ENCODE measurements around the gene METTL17.

Gene METTL17

DNA sequence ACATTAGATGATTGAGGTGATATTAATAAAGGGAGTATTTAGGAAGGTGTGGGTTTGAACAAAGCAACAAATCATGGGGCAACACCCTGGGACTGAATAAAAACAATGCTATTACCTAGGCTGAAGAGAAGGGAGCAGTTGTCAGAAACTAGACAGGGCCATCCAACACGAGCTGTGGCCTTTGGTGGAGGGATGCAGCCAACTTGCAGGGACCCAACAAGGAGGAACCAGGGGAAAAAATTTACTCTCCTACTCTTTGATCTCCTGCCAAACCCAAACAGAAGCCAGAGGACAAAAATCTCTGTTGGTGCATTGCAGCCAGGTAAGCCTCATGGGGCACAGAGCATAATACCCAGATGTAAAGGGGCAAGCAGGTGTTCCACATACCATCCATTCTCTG lies 21.4 kb downstream of the METTL17 start:
- Histone ChIP-seq H3K36me3 (ENCODE audit: control insufficient read depth, insufficient read depth, low read length) (no peaks in the 10 kb centered on the region), H3K27ac (ENCODE audit: insufficient read depth, low read length, poor library complexity, severe bottlenecking) (no peak overlapping the region), H3K27me3 (replicated peaks; ENCODE audit: control insufficient read depth, insufficient read depth, low read length, poor library complexity, severe bottlenecking) (no peaks in the 10 kb centered on the region), H3K4me1 (ENCODE audit: control insufficient read depth, insufficient read depth, low read length, poor library complexity, severe bottlenecking) (no peaks in the 10 kb centered on the region), H3K4me3 (ENCODE audit: insufficient read depth, low read depth, low read length, poor library complexity, severe bottlenecking) (no peak overlapping the region), H3K9me3 (ENCODE audit: control insufficient read depth, low read length) (no peaks in the 10 kb centered on the region)
- no peak for DNase-seq

DNA sequence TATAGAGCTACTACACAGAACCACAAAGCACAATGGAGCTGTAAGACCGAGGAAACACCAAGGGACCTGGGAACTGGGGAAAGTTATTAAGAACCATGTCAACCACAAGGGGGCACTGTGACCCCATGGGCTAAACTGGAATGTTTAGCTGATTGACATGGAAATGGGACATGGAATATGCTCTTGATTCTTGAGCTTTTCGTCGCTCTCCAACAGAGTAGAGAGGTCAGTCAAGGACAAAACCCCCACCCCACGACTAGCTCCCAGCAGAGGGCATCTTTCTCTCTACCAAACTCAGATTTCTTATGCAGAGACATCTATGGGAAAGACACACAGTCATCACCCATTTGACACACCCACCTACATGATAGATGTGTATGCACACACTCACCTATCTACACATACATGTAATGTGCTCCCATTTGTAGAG lies 25.0 kb downstream of the METTL17 start:
- DNase-seq, result peak; percentile 63 to 77 (median 63)
- Histone ChIP-seq H3K27me3 (replicated peaks; ENCODE audit: control insufficient read depth, insufficient read depth, low read length, poor library complexity, severe bottlenecking) (no peaks in the 10 kb centered on the region), H3K27ac (ENCODE audit: insufficient read depth, low read length, poor library complexity, severe bottlenecking) (no peak overlapping the region), H3K4me3 (ENCODE audit: insufficient read depth, low read depth, low read length, poor library complexity, severe bottlenecking) (no peak overlapping the region), H3K4me1 (ENCODE audit: control insufficient read depth, insufficient read depth, low read length, poor library complexity, severe bottlenecking) (no peaks in the 10 kb centered on the region), H3K9me3 (ENCODE audit: control insufficient read depth, low read length) (no peaks in the 10 kb centered on the region), H3K36me3 (ENCODE audit: control insufficient read depth, insufficient read depth, low read length) (peaks cover 6% of the 10 kb centered on the region)

GRCh38 chr14:21015312-21015711 lies 25.5 kb downstream of the METTL17 start:
- Histone ChIP-seq H3K9me3 (ENCODE audit: control insufficient read depth, low read length) (no peaks in the 10 kb centered on the region), H3K27ac (ENCODE audit: insufficient read depth, low read length, poor library complexity, severe bottlenecking) (no peak overlapping the region), H3K4me3 (ENCODE audit: insufficient read depth, low read depth, low read length, poor library complexity, severe bottlenecking) (no peak overlapping the region), H3K36me3 (ENCODE audit: control insufficient read depth, insufficient read depth, low read length) (peaks cover 6% of the 10 kb centered on the region), H3K27me3 (replicated peaks; ENCODE audit: control insufficient read depth, insufficient read depth, low read length, poor library complexity, severe bottlenecking) (no peaks in the 10 kb centered on the region), H3K4me1 (ENCODE audit: control insufficient read depth, insufficient read depth, low read length, poor library complexity, severe bottlenecking) (no peaks in the 10 kb centered on the region)
- DNase-seq, result no peak

DNA sequence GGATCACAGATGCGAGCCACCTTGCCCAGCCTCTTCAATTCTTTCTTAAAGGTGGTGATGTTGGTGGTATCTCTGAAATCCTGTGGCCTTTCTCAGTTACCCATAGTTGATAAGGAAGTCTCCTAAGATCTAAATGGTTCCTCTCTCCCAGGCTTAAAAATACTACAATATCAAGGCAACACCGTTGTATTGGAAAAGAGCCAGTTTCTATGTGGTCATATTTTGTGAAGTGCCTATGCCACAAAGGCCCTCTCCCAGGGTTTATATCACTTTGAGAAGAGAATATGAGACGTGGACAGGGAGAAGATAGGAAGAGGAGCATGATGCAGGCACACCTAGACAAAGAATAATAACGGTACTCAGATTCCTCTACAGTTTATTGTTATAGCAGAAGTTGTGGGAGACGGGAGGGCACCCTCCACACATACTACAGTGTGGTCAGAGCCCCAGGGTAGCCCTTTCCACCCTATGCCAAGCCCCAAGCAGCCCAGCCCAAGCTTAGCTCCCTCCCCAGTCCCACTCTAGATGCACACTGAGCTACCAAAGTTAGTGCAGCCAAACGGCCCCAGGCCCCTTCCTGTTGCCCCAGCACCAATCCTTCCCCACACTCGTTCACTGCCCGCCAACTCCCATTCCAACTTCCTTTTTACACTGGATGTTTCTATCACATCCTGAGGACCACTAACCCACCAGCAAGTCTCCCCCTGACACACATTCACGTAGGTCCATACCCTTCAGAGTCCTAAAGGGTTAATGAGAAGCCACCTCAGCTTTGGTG lies 26.8 kb downstream of the METTL17 start:
- Histone ChIP-seq H3K27ac (ENCODE audit: insufficient read depth, low read length, poor library complexity, severe bottlenecking) (no peak overlapping the region), H3K36me3 (ENCODE audit: control insufficient read depth, insufficient read depth, low read length) (peaks cover 6% of the 10 kb centered on the region), H3K4me1 (ENCODE audit: control insufficient read depth, insufficient read depth, low read length, poor library complexity, severe bottlenecking) (no peaks in the 10 kb centered on the region), H3K9me3 (ENCODE audit: control insufficient read depth, low read length) (no peaks in the 10 kb centered on the region), H3K4me3 (ENCODE audit: insufficient read depth, low read depth, low read length, poor library complexity, severe bottlenecking) (no peak overlapping the region), H3K27me3 (replicated peaks; ENCODE audit: control insufficient read depth, insufficient read depth, low read length, poor library complexity, severe bottlenecking) (no peaks in the 10 kb centered on the region)
- DNase-seq, result no peak

DNA sequence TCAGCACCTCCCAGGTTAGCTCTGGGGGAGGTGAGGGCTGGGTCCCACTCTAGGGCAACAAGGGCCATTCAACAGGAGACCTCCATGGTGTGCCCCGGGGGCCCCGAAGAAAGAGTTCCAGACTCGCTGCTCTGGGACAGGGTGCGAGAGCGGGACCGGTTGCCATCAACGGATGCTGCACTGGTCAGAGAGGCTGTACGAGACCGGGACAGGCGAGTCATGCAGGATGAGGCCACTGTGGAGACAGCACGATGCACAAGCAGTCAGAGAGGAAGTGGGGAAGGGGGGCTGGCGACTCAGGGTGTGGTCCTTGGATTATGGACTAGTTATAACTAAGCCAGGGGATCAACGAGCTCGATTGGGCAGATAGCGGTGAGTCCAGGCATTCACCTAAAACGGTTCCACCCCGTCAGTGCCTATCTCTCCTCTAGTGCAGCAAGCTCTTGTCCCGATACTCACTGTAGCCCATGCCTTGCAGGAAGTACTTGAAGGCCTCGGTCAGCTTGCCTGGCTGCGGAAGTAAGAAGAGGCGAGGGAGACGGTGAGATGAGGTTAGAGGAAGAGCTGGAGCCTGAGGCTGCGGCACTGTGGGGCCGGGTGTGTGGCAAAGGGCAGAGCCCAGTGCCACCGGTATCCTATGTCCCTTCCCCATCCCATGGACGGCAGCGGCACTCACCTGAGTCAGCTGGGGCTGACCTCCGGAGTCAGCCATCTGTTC lies 27.9 kb downstream of the METTL17 start:
- no peak overlapping the region for H3K27ac ChIP-seq (ENCODE audit: insufficient read depth, low read length, poor library complexity, severe bottlenecking)
- no peak for DNase-seq
- H3K9me3 ChIP-seq (ENCODE audit: control insufficient read depth, low read length), result no peaks in the 10 kb centered on the region
- no peaks in the 10 kb centered on the region for H3K27me3 ChIP-seq (replicated peaks; ENCODE audit: control insufficient read depth, insufficient read depth, low read length, poor library complexity, severe bottlenecking)
- peaks cover 6% of the 10 kb centered on the region for H3K36me3 ChIP-seq (ENCODE audit: control insufficient read depth, insufficient read depth, low read length)
- no peak overlapping the region for H3K4me3 ChIP-seq (ENCODE audit: insufficient read depth, low read depth, low read length, poor library complexity, severe bottlenecking)
- H3K4me1 ChIP-seq (ENCODE audit: control insufficient read depth, insufficient read depth, low read length, poor library complexity, severe bottlenecking), result no peaks in the 10 kb centered on the region

DNA sequence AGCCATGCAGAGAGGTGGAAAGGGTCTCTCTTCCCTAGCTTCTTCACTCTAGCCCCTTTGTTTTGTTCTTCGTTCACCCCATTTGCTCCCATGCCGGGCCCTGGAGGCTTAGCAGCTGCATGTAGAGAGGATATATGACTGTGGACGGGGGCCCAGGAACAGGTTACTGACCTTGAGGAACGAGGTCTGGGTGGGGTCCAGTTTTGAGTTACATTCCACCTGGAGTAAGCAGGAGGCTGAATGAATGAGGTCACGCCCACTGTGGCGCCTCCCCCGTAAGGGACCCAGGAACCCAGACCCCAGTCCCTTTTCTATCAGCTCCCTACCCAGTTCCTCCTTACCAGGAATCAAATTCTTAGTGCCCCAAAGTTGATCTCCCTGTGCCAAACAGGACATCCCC lies 28.5 kb downstream of the METTL17 start:
- Histone ChIP-seq H3K27me3 (replicated peaks; ENCODE audit: control insufficient read depth, insufficient read depth, low read length, poor library complexity, severe bottlenecking) (no peaks in the 10 kb centered on the region), H3K27ac (ENCODE audit: insufficient read depth, low read length, poor library complexity, severe bottlenecking) (no peak overlapping the region), H3K9me3 (ENCODE audit: control insufficient read depth, low read length) (no peaks in the 10 kb centered on the region), H3K4me1 (ENCODE audit: control insufficient read depth, insufficient read depth, low read length, poor library complexity, severe bottlenecking) (no peaks in the 10 kb centered on the region), H3K36me3 (ENCODE audit: control insufficient read depth, insufficient read depth, low read length) (peaks cover 6% of the 10 kb centered on the region), H3K4me3 (ENCODE audit: insufficient read depth, low read depth, low read length, poor library complexity, severe bottlenecking) (no peak overlapping the region)
- no peak for DNase-seq

GRCh38 chr14:21018781-21019180 lies 29.0 kb downstream of the METTL17 start:
- peaks cover 3% of the 10 kb centered on the region for H3K4me1 ChIP-seq (ENCODE audit: control insufficient read depth, insufficient read depth, low read length, poor library complexity, severe bottlenecking)
- no peak overlapping the region for H3K4me3 ChIP-seq (ENCODE audit: insufficient read depth, low read depth, low read length, poor library complexity, severe bottlenecking)
- DNase-seq, result no peak
- peaks cover 6% of the 10 kb centered on the region for H3K36me3 ChIP-seq (ENCODE audit: control insufficient read depth, insufficient read depth, low read length)
- H3K27ac ChIP-seq (ENCODE audit: insufficient read depth, low read length, poor library complexity, severe bottlenecking), result no peak overlapping the region
- H3K9me3 ChIP-seq (ENCODE audit: control insufficient read depth, low read length), result no peaks in the 10 kb centered on the region
- H3K27me3 ChIP-seq (replicated peaks; ENCODE audit: control insufficient read depth, insufficient read depth, low read length, poor library complexity, severe bottlenecking), result no peaks in the 10 kb centered on the region

GRCh38 chr14:21019366-21019765 lies 29.6 kb downstream of the METTL17 start:
- Histone ChIP-seq H3K9me3 (ENCODE audit: control insufficient read depth, low read length) (no peaks in the 10 kb centered on the region), H3K4me1 (ENCODE audit: control insufficient read depth, insufficient read depth, low read length, poor library complexity, severe bottlenecking) (peaks cover 9% of the 10 kb centered on the region), H3K36me3 (ENCODE audit: control insufficient read depth, insufficient read depth, low read length) (peaks cover 6% of the 10 kb centered on the region), H3K4me3 (ENCODE audit: insufficient read depth, low read depth, low read length, poor library complexity, severe bottlenecking) (no peak overlapping the region), H3K27ac (ENCODE audit: insufficient read depth, low read length, poor library complexity, severe bottlenecking) (no peak overlapping the region), H3K27me3 (replicated peaks; ENCODE audit: control insufficient read depth, insufficient read depth, low read length, poor library complexity, severe bottlenecking) (no peaks in the 10 kb centered on the region)
- DNase-seq, result no peak

- Histone ChIP-seq H3K27me3 (replicated peaks; ENCODE audit: control insufficient read depth, insufficient read depth, low read length, poor library complexity, severe bottlenecking) (no peaks in the 10 kb centered on the region), H3K4me1 (ENCODE audit: control insufficient read depth, insufficient read depth, low read length, poor library complexity, severe bottlenecking) (peaks cover 18% of the 10 kb centered on the region), H3K36me3 (ENCODE audit: control insufficient read depth, insufficient read depth, low read length) (peaks cover 6% of the 10 kb centered on the region), H3K9me3 (ENCODE audit: control insufficient read depth, low read length) (no peaks in the 10 kb centered on the region), H3K27ac (ENCODE audit: insufficient read depth, low read length, poor library complexity, severe bottlenecking) (no peak overlapping the region), H3K4me3 (ENCODE audit: insufficient read depth, low read depth, low read length, poor library complexity, severe bottlenecking) (no peak overlapping the region)
- no peak for DNase-seq
These were observed 31.3 kb downstream of the METTL17 start for GRCh38 chr14:21020977-21021545.

DNA sequence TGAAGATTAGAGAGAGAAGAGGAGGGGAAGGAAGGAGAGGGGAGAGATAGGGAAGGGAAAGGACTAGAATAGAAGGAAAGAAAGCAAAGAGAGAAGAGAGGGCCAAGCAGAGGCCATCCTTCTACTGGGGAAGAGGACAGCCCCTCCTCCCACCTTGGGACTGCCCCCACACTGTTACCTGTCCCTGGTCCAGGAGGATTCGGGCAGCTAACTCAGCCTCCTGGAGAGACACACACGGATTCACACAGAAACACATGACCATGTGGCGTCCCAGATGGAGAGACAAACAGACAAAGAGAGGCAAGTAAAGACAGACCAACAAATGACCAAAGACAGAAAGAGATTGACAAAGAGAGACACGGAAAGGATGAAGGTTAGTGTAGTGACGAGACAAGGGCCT lies 32.9 kb downstream of the METTL17 start:
- DNase-seq, result no peak
- H3K4me3 ChIP-seq (ENCODE audit: insufficient read depth, low read depth, low read length, poor library complexity, severe bottlenecking), result no peak overlapping the region
- H3K27ac ChIP-seq (ENCODE audit: insufficient read depth, low read length, poor library complexity, severe bottlenecking), result no peak overlapping the region
- H3K9me3 ChIP-seq (ENCODE audit: control insufficient read depth, low read length), result no peaks in the 10 kb centered on the region
- peaks cover 18% of the 10 kb centered on the region for H3K4me1 ChIP-seq (ENCODE audit: control insufficient read depth, insufficient read depth, low read length, poor library complexity, severe bottlenecking)
- peaks cover 6% of the 10 kb centered on the region for H3K36me3 ChIP-seq (ENCODE audit: control insufficient read depth, insufficient read depth, low read length)
- H3K27me3 ChIP-seq (replicated peaks; ENCODE audit: control insufficient read depth, insufficient read depth, low read length, poor library complexity, severe bottlenecking), result no peaks in the 10 kb centered on the region

All from effector memory CD4-positive, alpha-beta T cell (primary cell).